GM23248 (cell line): ENCODE measurements around the gene AKAP7. TPM values are rescaled to one million over a fixed set of nuclear protein-coding genes. Genes with fewer than 3 reads are reported as not detected.
A peak's percentile ranks its signal among the peaks of the same experiment; 100 is the strongest.

Experiments used
- DNase-seq: peaks from one replicate; pipeline ENCODE4 v3.0.0-alpha.2; 2015
- H2AFZ ChIP-seq: fragments of 200-600 bp; sonication (generic); 2 replicates; pipeline ENCODE4 v1.6.1; 2016; ENCODE audit warnings: antibody characterized with exemption
- H3F3A ChIP-seq: fragments of 200-600 bp; sonication (generic); 2 replicates; pipeline ENCODE4 v1.6.1; 2016; ENCODE audit warnings: mild to moderate bottlenecking, antibody characterized with exemption, mixed run types; ENCODE audit not compliant: insufficient read depth
- H3K27ac ChIP-seq: fragments of 200-600 bp; sonication (generic); 2 replicates; pipeline ENCODE4 v1.5.1; 2016; ENCODE audit warnings: mild to moderate bottlenecking
- H3K27me3 ChIP-seq: fragments of 200-600 bp; sonication (generic); replicated peaks from 2 replicates; pipeline ENCODE4 v1.6.1; 2016; ENCODE audit warnings: mild to moderate bottlenecking; ENCODE audit not compliant: insufficient read depth
- H3K36me3 ChIP-seq: fragments of 200-600 bp; sonication (generic); 2 replicates; pipeline ENCODE4 v1.6.1; 2016; ENCODE audit warnings: low read depth, mild to moderate bottlenecking
- H3K4me1 ChIP-seq: fragments of 200-600 bp; sonication (generic); 2 replicates; pipeline ENCODE4 v1.6.1; 2016; ENCODE audit warnings: mild to moderate bottlenecking; ENCODE audit not compliant: insufficient read depth
- H3K4me2 ChIP-seq: fragments of 200-600 bp; sonication (generic); one replicate; pipeline ENCODE4 v1.6.1; 2016; ENCODE audit warnings: mild to moderate bottlenecking; ENCODE audit not compliant: unreplicated experiment
- H3K4me3 ChIP-seq: fragments of 200-600 bp; sonication (generic); 2 replicates; pipeline ENCODE4 v1.5.1; 2016; ENCODE audit warnings: mild to moderate bottlenecking
- H3K79me2 ChIP-seq: fragments of 200-600 bp; sonication (generic); 2 replicates; pipeline ENCODE4 v1.6.1; 2016; ENCODE audit warnings: mild to moderate bottlenecking; ENCODE audit not compliant: insufficient read depth
- H3K9ac ChIP-seq: fragments of 200-600 bp; sonication (generic); 2 replicates; pipeline ENCODE4 v1.6.1; 2016; ENCODE audit warnings: mild to moderate bottlenecking
- H3K9me2 ChIP-seq: fragments of 200-600 bp; sonication (generic); 2 replicates; pipeline ENCODE4 v1.6.1; 2016; ENCODE audit warnings: mixed run types, mild to moderate bottlenecking, moderate library complexity; ENCODE audit not compliant: insufficient read depth
- H3K9me3 ChIP-seq: fragments of 200-600 bp; sonication (generic); one replicate; pipeline ENCODE4 v1.6.1; 2017; ENCODE audit warnings: low read depth
- H4K20me1 ChIP-seq: fragments of 200-600 bp; sonication (generic); 2 replicates; pipeline ENCODE4 v1.6.0; 2016; ENCODE audit not compliant: insufficient read depth
- EZH2 ChIP-seq: fragments of 200-600 bp; sonication (generic); IDR thresholded peaks from 2 replicates; pipeline ENCODE4 v1.6.1; 2018; ENCODE audit warnings: antibody characterized with exemption, mild to moderate bottlenecking; ENCODE audit not compliant: insufficient read depth, poor library complexity, severe bottlenecking
- EZH2phosphoT487 ChIP-seq: fragments of 200-600 bp; sonication (generic); IDR thresholded peaks from 2 replicates; pipeline ENCODE4 v1.6.1; 2018; ENCODE audit warnings: antibody characterized with exemption, moderate library complexity, mild to moderate bottlenecking, low read depth; ENCODE audit not compliant: insufficient read depth
- WGBS, 2 experiments: methylation state at CpG; one replicate each; pipeline ENCODE4 v1.1.6; 2015 to 2017; ENCODE audit warnings: low lambda C conversion rate in 2 of 2, low coverage in 1 of 2; ENCODE audit errors: missing lambda C conversion rate in 2 of 2; 5-methylcytosine and 5-hydroxymethylcytosine counted together
- in situ Hi-C: fragments of 300-500 bp; cut with MboI; formaldehyde crosslinking; loops from 2 replicates; pipeline ENCODE4 v1.15.0; 2020
- polyA plus RNA-seq: library from polyadenylated mRNA; unstranded; fragments of >200 nt; fragmentation: Nextera tagmentation; extraction: Ambion mirVana; gene quantifications from 2 replicates; pipeline ENCODE4 v1.2.1, GENCODE V29; 2016
- total RNA-seq: library from RNA; depleted of rRNA; stranded (reverse); fragments of >200 nt; shearing (Covaris generic); gene quantifications from 2 replicates; pipeline ENCODE4 v1.2.3, GENCODE V29; 2014

The AKAP7 gene
- total and polyA plus RNA-seq, 2 experiments from 2014 or later: 3.2 to 8.2 TPM

- no peaks in the 10 kb centered on the region for H3K9me2 ChIP-seq
- H3K4me3 ChIP-seq: no peak overlapping the region
- H3K27ac ChIP-seq: no peak overlapping the region
- no peaks in the 10 kb centered on the region for H3K9me3 ChIP-seq
- in situ Hi-C loops: no loop called here
- H2AFZ ChIP-seq: no peak overlapping the region
- H3K9ac ChIP-seq: no peak overlapping the region
- H3K36me3 ChIP-seq: no peaks in the 10 kb centered on the region
- no peaks in the 10 kb centered on the region for H4K20me1 ChIP-seq
- no peaks in the 10 kb centered on the region for H3K27me3 ChIP-seq
- TF ChIP-seq EZH2phosphoT487 (no peak), EZH2 (no peak)
- peaks cover under 1% of the 10 kb centered on the region; the same call in 1 of the 2 replicates for H3K4me1 ChIP-seq
- H3K4me2 ChIP-seq: no peak overlapping the region
- no peak for DNase-seq
- H3K79me2 ChIP-seq: no peaks in the 10 kb centered on the region
- WGBS, 2 experiments: 64 to 66% methylated on average over 3 of the region's 3 CpGs
- H3F3A ChIP-seq: peaks cover 6% of the 10 kb centered on the region; the same call in 1 of the 2 replicates
Measured at GRCh38 chr6:131096786-131097185, 38.5 kb upstream of the AKAP7 start.

- Histone ChIP-seq H3K9ac (no peak overlapping the region), H3K4me2 (peak overlapping the region; percentile 35), H4K20me1 (no peaks in the 10 kb centered on the region), H3F3A (peaks cover 16% of the 10 kb centered on the region), H3K36me3 (no peaks in the 10 kb centered on the region), H2AFZ (no peak overlapping the region), H3K4me3 (no peak overlapping the region), H3K27me3 (no peaks in the 10 kb centered on the region), H3K9me3 (no peaks in the 10 kb centered on the region), H3K27ac (no peak overlapping the region), H3K79me2 (no peaks in the 10 kb centered on the region), H3K9me2 (no peaks in the 10 kb centered on the region), H3K4me1 (peaks cover 16% of the 10 kb centered on the region)
- peak; percentile 35 for DNase-seq
- TF ChIP-seq EZH2phosphoT487 (no peak), EZH2 (no peak)
- in situ Hi-C loops: no loop called here
- 49 to 54% methylated on average over 5 of the region's 5 CpGs for WGBS, 2 experiments
Measured at GRCh38 chr6:131101911-131102680, 33.2 kb upstream of the AKAP7 start.

- no peak for TF ChIP-seq EZH2phosphoT487
- no peak for TF ChIP-seq EZH2
- H3K4me1 ChIP-seq: peaks cover 20% of the 10 kb centered on the region
- H3K79me2 ChIP-seq: no peaks in the 10 kb centered on the region
- H3F3A ChIP-seq: peaks cover 18% of the 10 kb centered on the region
- H3K27me3 ChIP-seq: no peaks in the 10 kb centered on the region
- no peak overlapping the region for H3K4me3 ChIP-seq
- H4K20me1 ChIP-seq: no peaks in the 10 kb centered on the region
- WGBS, 2 experiments: 79 to 87% methylated on average over 4 of the region's 4 CpGs
- no peak overlapping the region for H3K27ac ChIP-seq
- no peak overlapping the region for H3K9ac ChIP-seq
- no peaks in the 10 kb centered on the region for H3K9me2 ChIP-seq
- no peak overlapping the region for H2AFZ ChIP-seq
- no peak for DNase-seq
- H3K4me2 ChIP-seq: no peak overlapping the region
- no peaks in the 10 kb centered on the region for H3K36me3 ChIP-seq
- H3K9me3 ChIP-seq: no peaks in the 10 kb centered on the region
- in situ Hi-C loops: no loop called here
Measured at GRCh38 chr6:131103296-131103695, 32.0 kb upstream of the AKAP7 start.

DNA sequence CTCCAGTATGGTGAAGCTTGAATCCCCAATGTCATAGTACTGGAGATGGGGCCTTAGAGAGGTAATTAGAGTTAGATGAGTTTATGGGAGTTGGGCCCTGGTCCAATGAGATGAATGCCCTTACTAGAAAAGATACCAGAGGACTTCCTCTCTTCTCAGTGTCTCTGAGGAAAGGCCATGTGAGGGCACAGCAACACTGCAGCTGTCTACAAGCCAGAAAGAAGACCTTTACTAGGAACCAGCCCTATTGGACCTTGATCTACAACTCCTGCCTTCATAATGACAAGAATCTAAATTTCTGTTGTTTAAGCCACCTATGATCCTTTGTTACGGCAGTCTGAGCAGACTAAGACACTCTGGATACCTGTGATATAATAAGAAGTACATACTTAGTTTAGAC lies 31.4 kb upstream of the AKAP7 start:
- Histone ChIP-seq H3K4me2 (no peak overlapping the region), H4K20me1 (no peaks in the 10 kb centered on the region), H3K36me3 (no peaks in the 10 kb centered on the region), H3K4me1 (peaks cover 20% of the 10 kb centered on the region), H3K9me3 (no peaks in the 10 kb centered on the region), H2AFZ (no peak overlapping the region), H3K27me3 (no peaks in the 10 kb centered on the region), H3K9me2 (no peaks in the 10 kb centered on the region), H3K4me3 (no peak overlapping the region), H3K9ac (no peak overlapping the region), H3K27ac (no peak overlapping the region), H3F3A (peaks cover 18% of the 10 kb centered on the region), H3K79me2 (no peaks in the 10 kb centered on the region)
- no peak for DNase-seq
- TF ChIP-seq EZH2phosphoT487 (no peak), EZH2 (no peak)
- in situ Hi-C loops: no loop called here
- 100% methylated on average over 1 of the region's 1 CpG for WGBS, 2 experiments
